GM23338 (cell line): ENCODE measurements around the gene LRFN4. TPM values are rescaled to one million over a fixed set of nuclear protein-coding genes. Genes with fewer than 3 reads are reported as not detected.

Experiments
- ATAC-seq: fragments of 200-7000 bp; cut with Tn5 transposase; 3 replicates; pipeline ENCODE4 v1.9.1; 2020
- DNase-seq: peaks from one replicate; pipeline ENCODE4 v3.0.0-alpha.2; 2015; ENCODE audit warnings: low spot score
- H2AFZ ChIP-seq: fragments of 200-600 bp; sonication (generic); 2 replicates; pipeline ENCODE4 v1.8.0; 2016; ENCODE audit warnings: antibody characterized with exemption, mild to moderate bottlenecking, moderate library complexity
- H3F3A ChIP-seq: fragments of 200-600 bp; sonication (generic); replicated peaks from 2 replicates; pipeline ENCODE4 v1.8.0; 2017; ENCODE audit warnings: antibody characterized with exemption, mixed run types, low read depth
- H3K27ac ChIP-seq: fragments of 200-600 bp; sonication (generic); 2 replicates; pipeline ENCODE4 v1.6.1; 2016; ENCODE audit warnings: low read depth
- H3K27me3 ChIP-seq: fragments of 200-600 bp; sonication (generic); 2 replicates; pipeline ENCODE4 v1.8.0; 2016; ENCODE audit warnings: mild to moderate bottlenecking, mixed run types, moderate library complexity; ENCODE audit not compliant: insufficient read depth
- H3K36me3 ChIP-seq: fragments of 200-600 bp; sonication (generic); 2 replicates; pipeline ENCODE4 v1.8.0; 2016; ENCODE audit warnings: mild to moderate bottlenecking; ENCODE audit not compliant: insufficient read depth
- H3K4me1 ChIP-seq: fragments of 200-600 bp; sonication (generic); 2 replicates; pipeline ENCODE4 v1.8.0; 2016; ENCODE audit warnings: mild to moderate bottlenecking, moderate library complexity; ENCODE audit not compliant: insufficient read depth
- H3K4me2 ChIP-seq: fragments of 200-600 bp; sonication (generic); 2 replicates; pipeline ENCODE4 v1.7.1; 2017; ENCODE audit warnings: mixed run types
- H3K4me3 ChIP-seq: fragments of 200-600 bp; sonication (generic); 2 replicates; pipeline ENCODE4 v1.6.1; 2016; ENCODE audit warnings: mixed run types
- H3K79me2 ChIP-seq: fragments of 200-600 bp; sonication (generic); replicated peaks from 2 replicates; pipeline ENCODE4 v1.8.0; 2017; ENCODE audit warnings: mild to moderate bottlenecking; ENCODE audit not compliant: insufficient read depth
- H3K9me2 ChIP-seq: fragments of 200-600 bp; sonication (generic); 2 replicates; pipeline ENCODE4 v1.8.0; 2017; ENCODE audit not compliant: insufficient read depth
- H4K20me1 ChIP-seq: fragments of 200-600 bp; sonication (generic); replicated peaks from 2 replicates; pipeline ENCODE4 v1.8.0; 2017; ENCODE audit warnings: mild to moderate bottlenecking; ENCODE audit not compliant: insufficient read depth
- H3K27ac Mint-ChIP-seq: 2 replicates; pipeline ENCODE4 v1.8.0; 2020; ENCODE audit warnings: inconsistent platforms, mild to moderate bottlenecking, moderate library complexity, mixed read lengths
- H3K27me3 Mint-ChIP-seq: 3 replicates; pipeline ENCODE4 v1.8.0; 2022; ENCODE audit warnings: low read depth, mild to moderate bottlenecking, moderate library complexity, mixed read lengths, inconsistent platforms; ENCODE audit not compliant: insufficient read depth, poor library complexity
- H3K36me3 Mint-ChIP-seq: 3 replicates; pipeline ENCODE4 v1.8.0; 2021; ENCODE audit warnings: low read depth, mild to moderate bottlenecking, inconsistent platforms, moderate library complexity, mixed read lengths
- H3K4me1 Mint-ChIP-seq: 3 replicates; pipeline ENCODE4 v1.8.0; 2020; ENCODE audit warnings: mild to moderate bottlenecking, inconsistent platforms, mixed read lengths
- H3K4me3 Mint-ChIP-seq: 3 replicates; pipeline ENCODE4 v1.8.0; 2021; ENCODE audit warnings: moderate library complexity, mild to moderate bottlenecking, inconsistent platforms, mixed read lengths
- H3K9me3 Mint-ChIP-seq: 3 replicates; pipeline ENCODE4 v1.8.0; 2020; ENCODE audit warnings: moderate library complexity, mild to moderate bottlenecking, inconsistent platforms, mixed read lengths
- EZH2 ChIP-seq: fragments of 200-600 bp; sonication (generic); IDR thresholded peaks from one replicate; pipeline ENCODE4 v1.8.0; 2017; ENCODE audit warnings: antibody characterized with exemption, mild to moderate bottlenecking, low read depth; ENCODE audit not compliant: unreplicated experiment
- EZH2phosphoT487 ChIP-seq: fragments of 200-600 bp; sonication (generic); IDR thresholded peaks from one replicate; pipeline ENCODE4 v1.8.1; 2018; ENCODE audit warnings: antibody characterized with exemption; ENCODE audit not compliant: unreplicated experiment
- POLR2AphosphoS5 ChIP-seq: IDR thresholded peaks from 2 replicates; pipeline ENCODE4 v1.6.1; 2016; ENCODE audit warnings: antibody characterized with exemption, low read depth
- STAT1 ChIP-seq: IDR thresholded peaks from one replicate; pipeline ENCODE4 v1.6.1; 2016; ENCODE audit warnings: antibody characterized with exemption; ENCODE audit not compliant: unreplicated experiment
- ZNF331 ChIP-seq: fragments of 250-450 bp; sonication (Bioruptor Pico); IDR thresholded peaks from 2 replicates; pipeline ENCODE4 v1.5.0; 2020; ENCODE audit warnings: low read depth, mild to moderate bottlenecking, moderate library complexity
- polyA plus RNA-seq: library from polyadenylated mRNA; unstranded; fragments of >200 nt; fragmentation: Nextera tagmentation; extraction: Ambion mirVana; gene quantifications from 2 replicates; pipeline ENCODE4 v1.2.1, GENCODE V29; 2016
- total RNA-seq: library from RNA; depleted of rRNA; stranded (reverse); fragments of >200 nt; shearing (Covaris generic); gene quantifications from 2 replicates; pipeline ENCODE4 v1.2.3, GENCODE V29; 2014
- TF ChIP-seq, protein P1 (sequence below): fragments of 250-450 bp; sonication (Bioruptor Pico); IDR thresholded peaks from 2 replicates; pipeline ENCODE4 v1.5.0; 2020; ENCODE audit warnings: mild to moderate bottlenecking, moderate library complexity
- TF ChIP-seq, protein P2 (sequence below), 2 experiments: fragments of 200-600 bp in 1 of 2; sonication (generic) in 1 of 2; conservative IDR thresholded peaks; 2 replicates each; pipeline versions ENCODE4 v1.5.1 to v1.6.1; 2016 to 2017; ENCODE audit warnings: antibody characterized with exemption in 2 of 2, low read depth in 2 of 2, mild to moderate bottlenecking in 2 of 2, moderate library complexity in 1 of 2

Gene LRFN4
- total and polyA plus RNA-seq, 2 experiments from 2014 or later, result 9.8 to 63.5 TPM

DNA sequence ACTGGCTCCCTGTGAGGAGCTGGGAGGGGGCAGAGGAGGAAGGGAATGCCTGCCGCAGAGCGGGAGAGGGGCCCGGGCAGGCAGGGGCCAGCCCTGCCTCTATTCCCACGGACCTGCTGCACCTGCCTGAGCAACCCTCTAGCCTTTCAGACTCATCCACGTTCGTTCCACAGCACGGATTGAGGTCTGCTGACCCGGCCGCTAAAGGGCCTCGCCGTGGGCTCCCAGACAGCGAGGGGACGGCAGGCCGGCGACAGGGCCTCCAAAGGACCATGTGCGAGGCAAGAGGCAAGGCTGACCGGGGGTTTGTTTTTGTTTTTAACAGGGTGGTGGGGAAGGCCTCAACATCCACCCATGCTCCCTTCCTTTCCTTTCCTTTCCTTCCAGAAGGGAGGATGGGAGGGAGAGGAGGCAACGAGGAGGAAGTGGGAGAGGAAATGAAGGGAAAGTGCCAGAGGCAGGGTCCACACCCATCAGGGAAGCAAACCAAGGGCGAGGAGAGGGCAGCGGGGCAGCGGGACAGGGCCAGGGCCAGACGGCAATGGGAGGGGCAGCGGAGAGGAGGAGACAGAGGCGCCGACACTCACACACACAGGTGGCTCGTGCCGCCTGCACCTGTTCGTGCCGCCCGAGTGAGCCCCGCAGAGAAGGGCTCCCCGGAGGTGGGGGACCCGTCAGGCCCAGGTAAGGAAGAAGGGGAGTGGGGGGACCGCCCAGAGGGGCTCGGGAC, 7.5 kb downstream of the LRFN4 start:
- Histone ChIP-seq H3K9me2 (no peaks in the 10 kb centered on the region), H4K20me1 (no peaks in the 10 kb centered on the region), H3F3A (no peaks in the 10 kb centered on the region), H3K36me3 (no peaks in the 10 kb centered on the region), H3K27ac (no peak overlapping the region), H3K4me2 (no peak overlapping the region), H3K4me1 (no peaks in the 10 kb centered on the region; the same call in 1 of the 2 replicates), H3K79me2 (no peaks in the 10 kb centered on the region), H3K27me3 (no peaks in the 10 kb centered on the region), H2AFZ (no peak overlapping the region), H3K4me3 (no peak overlapping the region)
- DNase-seq (no peak), ATAC-seq (no peak)
- Mint-ChIP-seq H3K4me1 (peaks cover 12% of the 10 kb centered on the region), H3K36me3 (peaks cover 3% of the 10 kb centered on the region; the same call in 1 of the 3 replicates), H3K9me3 (no peaks in the 10 kb centered on the region; the same call in 2 of the 3 replicates), H3K27me3 (peaks cover 20% of the 10 kb centered on the region), H3K27ac (peak overlapping the region; percentile 61; the same call in 1 of the 2 replicates), H3K4me3 (no peak overlapping the region)
- TF ChIP-seq ZNF331 (CRISPR knock-in tag) (no peak), STAT1 (no peak), POLR2AphosphoS5 (no peak), EZH2 (no peak), EZH2phosphoT487 (no peak)
- TF ChIP-seq, protein P1, sequence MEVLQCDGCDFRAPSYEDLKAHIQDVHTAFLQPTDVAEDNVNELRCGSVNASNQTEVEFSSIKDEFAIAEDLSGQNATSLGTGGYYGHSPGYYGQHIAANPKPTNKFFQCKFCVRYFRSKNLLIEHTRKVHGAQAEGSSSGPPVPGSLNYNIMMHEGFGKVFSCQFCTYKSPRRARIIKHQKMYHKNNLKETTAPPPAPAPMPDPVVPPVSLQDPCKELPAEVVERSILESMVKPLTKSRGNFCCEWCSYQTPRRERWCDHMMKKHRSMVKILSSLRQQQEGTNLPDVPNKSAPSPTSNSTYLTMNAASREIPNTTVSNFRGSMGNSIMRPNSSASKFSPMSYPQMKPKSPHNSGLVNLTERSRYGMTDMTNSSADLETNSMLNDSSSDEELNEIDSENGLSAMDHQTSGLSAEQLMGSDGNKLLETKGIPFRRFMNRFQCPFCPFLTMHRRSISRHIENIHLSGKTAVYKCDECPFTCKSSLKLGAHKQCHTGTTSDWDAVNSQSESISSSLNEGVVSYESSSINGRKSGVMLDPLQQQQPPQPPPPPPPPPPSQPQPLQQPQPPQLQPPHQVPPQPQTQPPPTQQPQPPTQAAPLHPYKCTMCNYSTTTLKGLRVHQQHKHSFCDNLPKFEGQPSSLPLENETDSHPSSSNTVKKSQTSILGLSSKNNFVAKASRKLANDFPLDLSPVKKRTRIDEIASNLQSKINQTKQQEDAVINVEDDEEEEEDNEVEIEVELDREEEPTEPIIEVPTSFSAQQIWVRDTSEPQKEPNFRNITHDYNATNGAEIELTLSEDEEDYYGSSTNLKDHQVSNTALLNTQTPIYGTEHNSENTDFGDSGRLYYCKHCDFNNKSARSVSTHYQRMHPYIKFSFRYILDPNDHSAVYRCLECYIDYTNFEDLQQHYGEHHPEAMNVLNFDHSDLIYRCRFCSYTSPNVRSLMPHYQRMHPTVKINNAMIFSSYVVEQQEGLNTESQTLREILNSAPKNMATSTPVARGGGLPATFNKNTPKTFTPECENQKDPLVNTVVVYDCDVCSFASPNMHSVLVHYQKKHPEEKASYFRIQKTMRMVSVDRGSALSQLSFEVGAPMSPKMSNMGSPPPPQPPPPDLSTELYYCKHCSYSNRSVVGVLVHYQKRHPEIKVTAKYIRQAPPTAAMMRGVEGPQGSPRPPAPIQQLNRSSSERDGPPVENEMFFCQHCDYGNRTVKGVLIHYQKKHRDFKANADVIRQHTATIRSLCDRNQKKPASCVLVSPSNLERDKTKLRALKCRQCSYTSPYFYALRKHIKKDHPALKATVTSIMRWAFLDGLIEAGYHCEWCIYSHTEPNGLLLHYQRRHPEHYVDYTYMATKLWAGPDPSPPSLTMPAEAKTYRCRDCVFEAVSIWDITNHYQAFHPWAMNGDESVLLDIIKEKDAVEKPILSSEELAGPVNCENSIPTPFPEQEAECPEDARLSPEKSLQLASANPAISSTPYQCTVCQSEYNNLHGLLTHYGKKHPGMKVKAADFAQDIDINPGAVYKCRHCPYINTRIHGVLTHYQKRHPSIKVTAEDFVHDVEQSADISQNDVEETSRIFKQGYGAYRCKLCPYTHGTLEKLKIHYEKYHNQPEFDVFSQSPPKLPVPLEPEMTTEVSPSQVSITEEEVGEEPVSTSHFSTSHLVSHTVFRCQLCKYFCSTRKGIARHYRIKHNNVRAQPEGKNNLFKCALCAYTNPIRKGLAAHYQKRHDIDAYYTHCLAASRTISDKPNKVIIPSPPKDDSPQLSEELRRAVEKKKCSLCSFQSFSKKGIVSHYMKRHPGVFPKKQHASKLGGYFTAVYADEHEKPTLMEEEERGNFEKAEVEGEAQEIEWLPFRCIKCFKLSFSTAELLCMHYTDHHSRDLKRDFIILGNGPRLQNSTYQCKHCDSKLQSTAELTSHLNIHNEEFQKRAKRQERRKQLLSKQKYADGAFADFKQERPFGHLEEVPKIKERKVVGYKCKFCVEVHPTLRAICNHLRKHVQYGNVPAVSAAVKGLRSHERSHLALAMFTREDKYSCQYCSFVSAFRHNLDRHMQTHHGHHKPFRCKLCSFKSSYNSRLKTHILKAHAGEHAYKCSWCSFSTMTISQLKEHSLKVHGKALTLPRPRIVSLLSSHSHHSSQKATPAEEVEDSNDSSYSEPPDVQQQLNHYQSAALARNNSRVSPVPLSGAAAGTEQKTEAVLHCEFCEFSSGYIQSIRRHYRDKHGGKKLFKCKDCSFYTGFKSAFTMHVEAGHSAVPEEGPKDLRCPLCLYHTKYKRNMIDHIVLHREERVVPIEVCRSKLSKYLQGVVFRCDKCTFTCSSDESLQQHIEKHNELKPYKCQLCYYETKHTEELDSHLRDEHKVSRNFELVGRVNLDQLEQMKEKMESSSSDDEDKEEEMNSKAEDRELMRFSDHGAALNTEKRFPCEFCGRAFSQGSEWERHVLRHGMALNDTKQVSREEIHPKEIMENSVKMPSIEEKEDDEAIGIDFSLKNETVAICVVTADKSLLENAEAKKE (CRISPR knock-in tag), result no peak
- TF ChIP-seq, protein P2, sequence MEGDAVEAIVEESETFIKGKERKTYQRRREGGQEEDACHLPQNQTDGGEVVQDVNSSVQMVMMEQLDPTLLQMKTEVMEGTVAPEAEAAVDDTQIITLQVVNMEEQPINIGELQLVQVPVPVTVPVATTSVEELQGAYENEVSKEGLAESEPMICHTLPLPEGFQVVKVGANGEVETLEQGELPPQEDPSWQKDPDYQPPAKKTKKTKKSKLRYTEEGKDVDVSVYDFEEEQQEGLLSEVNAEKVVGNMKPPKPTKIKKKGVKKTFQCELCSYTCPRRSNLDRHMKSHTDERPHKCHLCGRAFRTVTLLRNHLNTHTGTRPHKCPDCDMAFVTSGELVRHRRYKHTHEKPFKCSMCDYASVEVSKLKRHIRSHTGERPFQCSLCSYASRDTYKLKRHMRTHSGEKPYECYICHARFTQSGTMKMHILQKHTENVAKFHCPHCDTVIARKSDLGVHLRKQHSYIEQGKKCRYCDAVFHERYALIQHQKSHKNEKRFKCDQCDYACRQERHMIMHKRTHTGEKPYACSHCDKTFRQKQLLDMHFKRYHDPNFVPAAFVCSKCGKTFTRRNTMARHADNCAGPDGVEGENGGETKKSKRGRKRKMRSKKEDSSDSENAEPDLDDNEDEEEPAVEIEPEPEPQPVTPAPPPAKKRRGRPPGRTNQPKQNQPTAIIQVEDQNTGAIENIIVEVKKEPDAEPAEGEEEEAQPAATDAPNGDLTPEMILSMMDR (conservative IDR thresholded peaks at IDR 0.05; ENCODE audit: low read depth in 2 of 2), result no peak
